Fibroblast of lung (primary cell): Measurements from ENCODE around the gene MEF2D. TPM values are rescaled to one million over a fixed set of nuclear protein-coding genes. Genes with fewer than 3 reads are reported as not detected.

Experiments
- DNase-seq, 2 donors: peaks; one replicate each; pipeline versions ENCODE4 v3.0.0 to v3.0.0-alpha.2; 2010; ENCODE audit warnings: low read depth in 2 of 2
- H2AFZ ChIP-seq: 2 replicates; pipeline ENCODE4 v1.5.1; 2012; ENCODE audit warnings: low read length, control low read depth, inconsistent platforms
- H3K27ac ChIP-seq: 2 replicates; pipeline ENCODE4 v1.5.1; 2011; ENCODE audit warnings: low read length, control low read depth; ENCODE audit not compliant: insufficient read depth
- H3K27me3 ChIP-seq: 2 replicates; pipeline ENCODE4 v1.5.1; 2011; ENCODE audit warnings: mild to moderate bottlenecking, low read length; ENCODE audit not compliant: control insufficient read depth, insufficient read depth
- H3K36me3 ChIP-seq: 2 replicates; pipeline ENCODE4 v1.5.1; 2011; ENCODE audit warnings: low read length; ENCODE audit not compliant: control insufficient read depth, insufficient read depth
- H3K4me1 ChIP-seq: 2 replicates; pipeline ENCODE4 v1.5.1; 2011; ENCODE audit warnings: low read length; ENCODE audit not compliant: control insufficient read depth, insufficient read depth; ENCODE audit errors: extremely low read depth
- H3K4me2 ChIP-seq: 2 replicates; pipeline ENCODE4 v1.5.1; 2011; ENCODE audit warnings: low read length, control low read depth; ENCODE audit not compliant: insufficient read depth; ENCODE audit errors: extremely low read depth
- H3K4me3 ChIP-seq, 4 experiments: fragments of 200-600 bp in 1 of 4; sonication (generic) in 1 of 4; replicated peaks in 1 of 4; 2 replicates each; pipeline ENCODE4 v1.5.1; 2011 to 2016; ENCODE audit warnings: low read length in 4 of 4, low read depth in 3 of 4, mild to moderate bottlenecking in 3 of 4, control low read depth in 2 of 4, inconsistent platforms in 1 of 4, mixed read lengths in 1 of 4; ENCODE audit not compliant: insufficient read depth in 1 of 4; ENCODE audit errors: control extremely low read depth in 1 of 4
- H3K79me2 ChIP-seq: 2 replicates; pipeline ENCODE4 v1.5.1; 2012; ENCODE audit warnings: mild to moderate bottlenecking, low read length, inconsistent platforms; ENCODE audit not compliant: control insufficient read depth, insufficient read depth
- H3K9ac ChIP-seq: 2 replicates; pipeline ENCODE4 v1.5.1; 2011; ENCODE audit warnings: mild to moderate bottlenecking, low read length, control low read depth; ENCODE audit not compliant: insufficient read depth
- H3K9me3 ChIP-seq: 2 replicates; pipeline ENCODE4 v1.5.1; 2012; ENCODE audit warnings: low read depth, low read length; ENCODE audit not compliant: control insufficient read depth, insufficient read depth
- H4K20me1 ChIP-seq: 2 replicates; pipeline ENCODE4 v1.5.1; 2011; ENCODE audit warnings: low read length; ENCODE audit not compliant: control insufficient read depth, insufficient read depth; ENCODE audit errors: extremely low read depth
- CTCF ChIP-seq, 2 donors: IDR thresholded peaks in 1 of 2; conservative IDR thresholded peaks in 1 of 2; 1 replicate in 1 of 2; 2 replicates in 1 of 2; pipeline ENCODE4 v1.5.1; 2011 to 2012; ENCODE audit warnings: low read length in 2 of 2, control low read depth in 1 of 2, inconsistent platforms in 1 of 2, low read depth in 1 of 2, mild to moderate bottlenecking in 1 of 2
- EZH2 ChIP-seq: IDR thresholded peaks from 2 replicates; pipeline ENCODE4 v1.5.1; 2012; ENCODE audit warnings: low read length, control low read depth, mild to moderate bottlenecking; ENCODE audit errors: missing control alignments
- polyA plus RNA-seq, 2 donors: library from polyadenylated mRNA; depleted of rRNA in 1 of 2; stranded (reverse) in 1 of 2; unstranded in 1 of 2; fragments of >200 nt; gene quantifications; 2 replicates each; pipeline ENCODE4 v1.2.1, GENCODE V29; 2011 to 2012; ENCODE audit warnings: missing spikeins in 1 of 2
- total RNA-seq: library from RNA; depleted of rRNA; stranded (reverse); fragments of >200 nt; gene quantifications from 2 replicates; pipeline ENCODE4 v1.2.1, GENCODE V29; 2014

Gene MEF2D
- total and polyA plus RNA-seq, 2 donors (not counting 1 experiment from before 2014, with no cell fraction given), result 9.9 to 12.7 TPM

- no peak overlapping the region for H2AFZ ChIP-seq
Measured at GRCh38 chr1:156525071-156525501, 24.5 kb upstream of the MEF2D start.

GRCh38 chr1:156524481-156524869, 23.9 kb upstream of the MEF2D start:
- no peaks in the 10 kb centered on the region for H3K27me3 ChIP-seq
- H3K4me1 ChIP-seq, result no peaks in the 10 kb centered on the region
- H3K4me3 ChIP-seq, result no peak overlapping the region
- no peaks in the 10 kb centered on the region for H3K9me3 ChIP-seq
- no peak overlapping the region for H3K9ac ChIP-seq
- H3K4me2 ChIP-seq, result no peak overlapping the region
- no peak overlapping the region for H3K27ac ChIP-seq
- H3K79me2 ChIP-seq, result no peaks in the 10 kb centered on the region
- H3K36me3 ChIP-seq, result peaks cover 9% of the 10 kb centered on the region
- H4K20me1 ChIP-seq, result no peaks in the 10 kb centered on the region
- H2AFZ ChIP-seq, result no peak overlapping the region
- no peak for TF ChIP-seq EZH2
- no peak for TF ChIP-seq CTCF (conservative IDR thresholded peaks at IDR 0.05 in 1 of 2, IDR thresholded peaks at IDR 0.05 in 1 of 2; ENCODE audit: low read depth in 1 of 2, low read length in 2 of 2)
- no peak for DNase-seq

More at GRCh38 chr1:156525071-156525501, 24.5 kb upstream of the MEF2D start:
- peaks cover 12% of the 10 kb centered on the region for H3K36me3 ChIP-seq
- H3K4me3 ChIP-seq, result no peak overlapping the region
- no peaks in the 10 kb centered on the region for H3K9me3 ChIP-seq
- DNase-seq, result no peak
- TF ChIP-seq EZH2 (no peak), CTCF (conservative IDR thresholded peaks at IDR 0.05 in 1 of 2, IDR thresholded peaks at IDR 0.05 in 1 of 2; ENCODE audit: low read depth in 1 of 2, low read length in 2 of 2) (no peak)
- no peak overlapping the region for H3K27ac ChIP-seq
- no peak overlapping the region for H3K9ac ChIP-seq
- H3K4me2 ChIP-seq, result no peak overlapping the region
- no peaks in the 10 kb centered on the region for H3K27me3 ChIP-seq
- H3K79me2 ChIP-seq, result no peaks in the 10 kb centered on the region
- no peaks in the 10 kb centered on the region for H4K20me1 ChIP-seq
- H3K4me1 ChIP-seq, result no peaks in the 10 kb centered on the region

- Histone ChIP-seq H3K36me3 (peaks cover 9% of the 10 kb centered on the region), H2AFZ (no peak overlapping the region), H3K4me1 (no peaks in the 10 kb centered on the region), H3K27me3 (no peaks in the 10 kb centered on the region), H3K4me2 (no peak overlapping the region), H3K27ac (no peak overlapping the region), H3K9me3 (no peaks in the 10 kb centered on the region), H3K9ac (no peak overlapping the region), H3K4me3 (no peak overlapping the region), H3K79me2 (no peaks in the 10 kb centered on the region), H4K20me1 (no peaks in the 10 kb centered on the region)
- no peak for DNase-seq
- TF ChIP-seq EZH2 (no peak), CTCF (conservative IDR thresholded peaks at IDR 0.05 in 1 of 2, IDR thresholded peaks at IDR 0.05 in 1 of 2; ENCODE audit: low read depth in 1 of 2, low read length in 2 of 2) (no peak)
Measured at GRCh38 chr1:156523801-156524480, 23.4 kb upstream of the MEF2D start.
